Pulmonary artery endothelial cell (primary cell): ENCODE data around the gene PABPN1L. TPM values are rescaled to one million over a fixed set of nuclear protein-coding genes. Genes with fewer than 3 reads are reported as not detected.

Experiments used
- DNase-seq: peaks from one replicate; pipeline ENCODE4 v3.0.0-alpha.2; 2011; ENCODE audit warnings: low read depth, low spot score
- total RNA-seq: library from RNA; depleted of rRNA; stranded (reverse); fragments of >200 nt; gene quantifications from 2 replicates; pipeline ENCODE4 v1.2.3, GENCODE V29; 2014

Gene PABPN1L
- total RNA-seq, 1 donor from 2014 or later: not detected

GRCh38 chr16:88884569-88885271 is 18.3 kb upstream of the PABPN1L start:
- no peak for DNase-seq

- DNase-seq: no peak
Observed at GRCh38 chr16:88883946-88884345, 17.5 kb upstream of the PABPN1L start.

- DNase-seq: no peak
Observed at GRCh38 chr16:88883117-88883895, 16.8 kb upstream of the PABPN1L start.

- no peak for DNase-seq
Observed at GRCh38 chr16:88882358-88883030, 16.0 kb upstream of the PABPN1L start.

GRCh38 chr16:88881675-88882357 is 15.4 kb upstream of the PABPN1L start:
- DNase-seq: no peak

GRCh38 chr16:88881007-88881615 is 14.7 kb upstream of the PABPN1L start:
- no peak for DNase-seq

- no peak for DNase-seq
Observed at GRCh38 chr16:88880226-88881006, 14.0 kb upstream of the PABPN1L start.

GRCh38 chr16:88879788-88880055 is 13.3 kb upstream of the PABPN1L start:
- no peak for DNase-seq

GRCh38 chr16:88878967-88879787 is 12.7 kb upstream of the PABPN1L start:
- no peak for DNase-seq

- no peak for DNase-seq
Observed at GRCh38 chr16:88878356-88878755, 11.9 kb upstream of the PABPN1L start.

- DNase-seq: no peak
Observed at GRCh38 chr16:88877564-88878289, 11.3 kb upstream of the PABPN1L start.

GRCh38 chr16:88876942-88877526 is 10.6 kb upstream of the PABPN1L start:
- DNase-seq: no peak

GRCh38 chr16:88875703-88876234 is 9.3 kb upstream of the PABPN1L start:
- DNase-seq: no peak

GRCh38 chr16:88874938-88875599 is 8.6 kb upstream of the PABPN1L start:
- no peak for DNase-seq

GRCh38 chr16:88872650-88873331 is 6.3 kb upstream of the PABPN1L start:
- DNase-seq: no peak

- no peak for DNase-seq
Observed at GRCh38 chr16:88871730-88872416, 5.4 kb upstream of the PABPN1L start.

GRCh38 chr16:88871349-88871702 is 4.9 kb upstream of the PABPN1L start:
- DNase-seq: no peak
